ENCODE measurements around the gene TPD52L1.

The TPD52L1 gene, protein sequence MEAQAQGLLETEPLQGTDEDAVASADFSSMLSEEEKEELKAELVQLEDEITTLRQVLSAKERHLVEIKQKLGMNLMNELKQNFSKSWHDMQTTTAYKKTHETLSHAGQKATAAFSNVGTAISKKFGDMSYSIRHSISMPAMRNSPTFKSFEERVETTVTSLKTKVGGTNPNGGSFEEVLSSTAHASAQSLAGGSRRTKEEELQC

DNA sequence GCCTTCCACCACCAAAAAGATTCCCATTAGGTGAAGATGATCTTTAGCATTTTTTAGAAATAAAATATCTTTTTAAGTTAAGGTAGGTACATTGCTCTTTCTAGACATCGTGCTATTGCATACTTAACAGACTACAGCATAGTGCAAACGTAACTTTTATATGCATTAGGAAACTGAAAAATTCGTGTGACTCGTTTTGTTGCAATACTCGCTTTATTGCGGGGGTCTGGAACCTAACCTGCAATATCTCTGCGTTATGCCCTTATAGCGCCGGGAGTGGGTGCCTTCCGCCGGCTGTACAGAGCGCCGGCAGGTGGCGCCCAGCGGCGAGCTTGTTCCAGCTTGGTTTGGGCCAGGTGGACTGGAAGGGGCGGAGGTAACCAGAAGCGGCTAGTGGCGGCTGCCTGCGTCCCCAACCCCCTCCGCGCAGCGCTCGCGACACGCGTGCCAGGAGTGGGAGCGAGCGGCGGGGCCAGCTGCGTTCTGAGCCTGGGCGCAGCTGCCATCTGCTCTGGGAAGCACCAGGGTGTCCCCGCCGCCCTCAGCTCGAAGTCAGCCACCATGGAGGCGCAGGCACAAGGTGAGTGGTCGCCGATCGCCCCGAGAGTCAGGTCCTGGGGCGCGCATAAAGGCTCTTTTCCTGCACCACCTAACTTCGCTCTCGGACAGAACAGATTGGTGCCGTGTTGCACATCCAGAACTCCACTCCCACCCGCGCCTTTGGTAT is at the start of gene TPD52L1:
Gene TPD52L1, plus strand, starts transcription at position 383 of the 727 bp plus-strand sequence. Its CDS starts 179 bp downstream, at position 562.
- peak within 1 kb of the TSS; percentile 44 to 49 for H3K27ac ChIP-seq (ENCODE audit: low read depth in 2 of 2, low read length in 2 of 2)

DNA sequence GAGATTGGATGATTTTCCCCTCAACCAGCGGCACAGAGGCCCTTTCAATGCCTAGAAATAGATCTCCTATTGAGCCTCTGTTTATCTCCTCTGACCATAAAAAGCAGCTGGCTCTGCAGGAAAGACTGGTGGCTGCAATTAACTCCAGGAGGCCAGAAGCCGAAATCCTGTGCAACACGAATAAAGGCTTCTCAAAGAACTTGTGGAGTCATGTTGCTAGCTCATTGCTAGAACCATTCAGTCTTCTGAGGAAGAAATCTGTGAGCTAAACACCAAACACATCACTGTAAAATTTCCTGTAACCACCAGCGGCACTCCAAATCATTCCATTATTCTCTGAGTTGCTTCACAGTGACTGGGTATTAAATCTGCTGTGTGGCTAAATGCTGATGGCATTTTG is 49.1 kb upstream of the TPD52L1 start:
- H3K27ac ChIP-seq (ENCODE audit: low read depth in 2 of 2, low read length in 2 of 2): no peak overlapping the region
- H3K9ac ChIP-seq (ENCODE audit: low read depth in 1 of 2, low read length in 2 of 2): no peak overlapping the region
- no peaks in the 10 kb centered on the region for H3K36me3 ChIP-seq (ENCODE audit: control insufficient read depth in 2 of 2, insufficient read depth in 2 of 2, low read length in 2 of 2)
- H3K27me3 ChIP-seq (ENCODE audit: control insufficient read depth in 2 of 2, insufficient read depth in 2 of 2, low read length in 2 of 2): no peaks in the 10 kb centered on the region
- H3K4me1 ChIP-seq (ENCODE audit: control insufficient read depth in 2 of 2, insufficient read depth in 2 of 2, low read length in 2 of 2): no peaks in the 10 kb centered on the region
- peaks cover 0 to 2% of the 10 kb centered on the region in 2 donors for H3K9me3 ChIP-seq (ENCODE audit: control insufficient read depth in 2 of 2, low read length in 2 of 2)
- no peak overlapping the region for H3K4me3 ChIP-seq (ENCODE audit: low read length in 2 of 2)

More for the DNA sequence above, at the start of gene TPD52L1:
- H3K4me3 ChIP-seq (ENCODE audit: low read length in 2 of 2): peak within 1 kb of the TSS; percentile 83 to 85
- H3K27me3 ChIP-seq (ENCODE audit: control insufficient read depth in 2 of 2, insufficient read depth in 2 of 2, low read length in 2 of 2): peaks cover 0 to 5% of the 10 kb centered on the region in 2 donors
- H3K9ac ChIP-seq (ENCODE audit: low read depth in 1 of 2, low read length in 2 of 2): peak within 1 kb of the TSS; percentile 77 to 80
- H3K36me3 ChIP-seq (ENCODE audit: control insufficient read depth in 2 of 2, insufficient read depth in 2 of 2, low read length in 2 of 2): no peaks in the 10 kb centered on the region
- no peaks in the 10 kb centered on the region for H3K9me3 ChIP-seq (ENCODE audit: control insufficient read depth in 2 of 2, low read length in 2 of 2)
- peaks cover 6 to 11% of the 10 kb centered on the region in 2 donors for H3K4me1 ChIP-seq (ENCODE audit: control insufficient read depth in 2 of 2, insufficient read depth in 2 of 2, low read length in 2 of 2)

DNA sequence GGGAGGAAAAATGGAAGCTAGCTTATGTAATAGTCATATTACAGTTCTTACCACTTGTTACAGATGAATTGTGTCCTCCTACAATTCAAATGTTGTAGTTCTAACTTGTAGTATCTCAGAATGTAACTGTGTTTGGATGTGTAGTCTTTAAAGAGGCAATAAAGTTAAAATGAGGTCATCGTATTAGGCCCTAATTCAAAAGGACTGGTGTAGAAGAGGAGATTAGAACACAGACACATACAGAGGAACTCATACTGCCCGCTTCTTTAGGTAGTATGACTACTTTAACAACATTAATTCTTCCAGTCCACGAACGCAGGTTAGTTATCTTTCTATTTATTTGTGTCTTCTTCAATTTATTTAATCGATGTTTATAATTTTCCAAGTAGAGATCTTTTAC is 46.5 kb upstream of the TPD52L1 start:
- Histone ChIP-seq H3K9me3 (ENCODE audit: control insufficient read depth in 2 of 2, low read length in 2 of 2) (peaks cover 7 to 10% of the 10 kb centered on the region in 2 donors), H3K27ac (ENCODE audit: low read depth in 2 of 2, low read length in 2 of 2) (no peak overlapping the region), H3K4me1 (ENCODE audit: control insufficient read depth in 2 of 2, insufficient read depth in 2 of 2, low read length in 2 of 2) (no peaks in the 10 kb centered on the region), H3K4me3 (ENCODE audit: low read length in 2 of 2) (no peak overlapping the region), H3K36me3 (ENCODE audit: control insufficient read depth in 2 of 2, insufficient read depth in 2 of 2, low read length in 2 of 2) (no peaks in the 10 kb centered on the region), H3K9ac (ENCODE audit: low read depth in 1 of 2, low read length in 2 of 2) (no peak overlapping the region), H3K27me3 (ENCODE audit: control insufficient read depth in 2 of 2, insufficient read depth in 2 of 2, low read length in 2 of 2) (no peaks in the 10 kb centered on the region)

DNA sequence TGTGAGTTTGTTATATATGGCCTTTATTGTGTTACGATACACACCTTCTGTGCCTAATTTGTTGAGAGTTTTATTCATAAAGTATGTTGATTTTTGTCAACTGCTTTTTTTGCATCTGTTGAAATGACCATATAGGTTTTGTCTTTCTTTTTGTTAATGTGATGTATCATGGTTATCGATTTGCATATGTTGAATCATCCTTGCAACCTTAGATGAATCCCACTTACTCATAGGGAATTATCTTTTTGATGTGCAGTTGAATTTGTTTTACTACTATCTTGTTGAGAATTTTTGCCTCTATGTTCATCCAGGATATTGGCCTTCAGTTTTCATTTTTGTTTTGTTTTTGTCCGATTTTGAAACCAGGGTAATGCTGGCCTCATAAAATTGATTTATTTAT is 45.7 kb upstream of the TPD52L1 start:
- Histone ChIP-seq H3K9ac (ENCODE audit: low read depth in 1 of 2, low read length in 2 of 2) (no peak overlapping the region), H3K27me3 (ENCODE audit: control insufficient read depth in 2 of 2, insufficient read depth in 2 of 2, low read length in 2 of 2) (no peaks in the 10 kb centered on the region), H3K4me3 (ENCODE audit: low read length in 2 of 2) (no peak overlapping the region), H3K9me3 (ENCODE audit: control insufficient read depth in 2 of 2, low read length in 2 of 2) (peaks cover 7 to 10% of the 10 kb centered on the region in 2 donors), H3K27ac (ENCODE audit: low read depth in 2 of 2, low read length in 2 of 2) (no peak overlapping the region), H3K36me3 (ENCODE audit: control insufficient read depth in 2 of 2, insufficient read depth in 2 of 2, low read length in 2 of 2) (no peaks in the 10 kb centered on the region), H3K4me1 (ENCODE audit: control insufficient read depth in 2 of 2, insufficient read depth in 2 of 2, low read length in 2 of 2) (no peaks in the 10 kb centered on the region)

DNA sequence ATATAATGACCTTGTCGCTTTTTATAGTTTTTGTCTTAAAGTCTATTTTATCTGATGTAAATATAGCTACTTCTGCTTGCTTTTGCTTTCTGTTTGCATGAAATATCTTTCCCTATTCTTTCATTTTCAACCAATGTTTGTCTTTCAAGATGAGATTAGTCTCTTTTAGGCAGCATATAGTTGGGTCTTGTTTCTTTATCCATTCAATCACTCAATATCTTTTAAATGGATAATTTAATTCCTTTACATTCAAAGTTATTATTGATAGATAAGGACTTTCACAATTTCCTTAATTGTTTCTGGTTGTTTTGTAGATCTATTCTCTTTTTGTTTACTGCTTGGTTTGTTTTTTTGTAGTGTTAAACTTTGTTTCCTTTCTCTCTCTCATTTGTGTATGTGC is 43.5 kb upstream of the TPD52L1 start:
- Histone ChIP-seq H3K36me3 (ENCODE audit: control insufficient read depth in 2 of 2, insufficient read depth in 2 of 2, low read length in 2 of 2) (no peaks in the 10 kb centered on the region), H3K27me3 (ENCODE audit: control insufficient read depth in 2 of 2, insufficient read depth in 2 of 2, low read length in 2 of 2) (no peaks in the 10 kb centered on the region), H3K27ac (ENCODE audit: low read depth in 2 of 2, low read length in 2 of 2) (no peak overlapping the region), H3K4me3 (ENCODE audit: low read length in 2 of 2) (no peak overlapping the region), H3K9ac (ENCODE audit: low read depth in 1 of 2, low read length in 2 of 2) (no peak overlapping the region), H3K9me3 (ENCODE audit: control insufficient read depth in 2 of 2, low read length in 2 of 2) (peaks cover 7 to 10% of the 10 kb centered on the region in 2 donors), H3K4me1 (ENCODE audit: control insufficient read depth in 2 of 2, insufficient read depth in 2 of 2, low read length in 2 of 2) (no peaks in the 10 kb centered on the region)

DNA sequence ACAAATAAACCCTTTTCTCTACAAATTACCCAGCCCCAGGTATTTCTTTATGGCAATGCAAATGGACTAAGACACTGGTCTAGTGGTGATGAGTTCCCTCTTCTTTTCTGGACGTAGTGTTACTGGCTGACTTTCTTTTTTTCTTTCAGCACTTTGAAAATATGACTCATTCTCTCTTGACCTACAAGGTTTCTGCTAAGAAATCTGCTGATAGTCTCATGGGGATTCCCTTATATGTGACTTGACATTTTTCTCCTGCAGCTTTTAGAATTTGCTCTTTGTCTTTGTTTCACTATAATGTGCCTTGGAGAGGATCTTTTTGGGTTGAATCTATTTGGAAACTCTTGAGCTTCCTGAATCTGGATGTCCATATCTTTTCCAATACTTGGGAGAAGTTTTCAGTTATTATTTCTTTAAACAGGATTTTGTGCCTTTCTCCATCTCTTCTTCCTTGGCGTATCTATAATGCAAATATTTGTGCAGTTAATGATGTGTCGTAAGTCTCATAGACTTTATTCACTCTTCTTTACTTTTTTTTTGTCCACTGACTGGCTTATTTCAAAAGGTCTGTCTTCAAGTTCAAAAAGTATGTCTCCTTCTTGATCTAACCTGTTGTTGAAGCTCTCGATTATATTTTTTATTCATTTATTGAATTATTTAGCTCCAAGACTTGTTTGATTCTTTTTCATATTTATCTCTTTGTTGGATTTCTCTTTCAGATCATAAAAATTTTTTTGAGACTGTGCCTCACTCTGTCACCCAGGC is 42.2 kb upstream of the TPD52L1 start:
- H3K4me1 ChIP-seq (ENCODE audit: control insufficient read depth in 2 of 2, insufficient read depth in 2 of 2, low read length in 2 of 2): no peaks in the 10 kb centered on the region
- H3K9me3 ChIP-seq (ENCODE audit: control insufficient read depth in 2 of 2, low read length in 2 of 2): peaks cover 7 to 10% of the 10 kb centered on the region in 2 donors
- no peaks in the 10 kb centered on the region for H3K27me3 ChIP-seq (ENCODE audit: control insufficient read depth in 2 of 2, insufficient read depth in 2 of 2, low read length in 2 of 2)
- no peak overlapping the region for H3K9ac ChIP-seq (ENCODE audit: low read depth in 1 of 2, low read length in 2 of 2)
- no peak overlapping the region for H3K4me3 ChIP-seq (ENCODE audit: low read length in 2 of 2)
- no peak overlapping the region for H3K27ac ChIP-seq (ENCODE audit: low read depth in 2 of 2, low read length in 2 of 2)
- H3K36me3 ChIP-seq (ENCODE audit: control insufficient read depth in 2 of 2, insufficient read depth in 2 of 2, low read length in 2 of 2): no peaks in the 10 kb centered on the region

DNA sequence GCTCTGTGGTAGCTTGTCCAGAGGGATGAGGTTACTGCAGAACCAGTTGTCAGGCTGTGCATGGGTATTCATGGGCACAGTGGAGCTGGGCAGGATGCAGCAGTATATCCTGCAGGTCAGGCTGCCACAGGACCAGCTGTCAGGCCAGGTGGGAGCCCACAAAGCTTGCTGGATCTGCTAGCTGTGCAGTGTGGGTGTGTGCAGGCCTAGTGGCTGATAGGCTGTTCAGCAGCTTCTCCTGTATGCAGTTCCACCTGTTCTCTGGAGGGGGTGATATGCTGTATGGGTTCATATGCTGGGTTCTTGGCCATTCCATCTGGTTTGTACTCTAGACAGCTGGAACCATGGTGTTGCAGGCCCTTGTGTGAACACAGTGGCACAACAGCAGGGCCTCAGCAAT is 40.6 kb upstream of the TPD52L1 start:
- Histone ChIP-seq H3K27me3 (ENCODE audit: control insufficient read depth in 2 of 2, insufficient read depth in 2 of 2, low read length in 2 of 2) (no peaks in the 10 kb centered on the region), H3K27ac (ENCODE audit: low read depth in 2 of 2, low read length in 2 of 2) (no peak overlapping the region), H3K4me1 (ENCODE audit: control insufficient read depth in 2 of 2, insufficient read depth in 2 of 2, low read length in 2 of 2) (no peaks in the 10 kb centered on the region), H3K9me3 (ENCODE audit: control insufficient read depth in 2 of 2, low read length in 2 of 2) (peaks cover 7 to 10% of the 10 kb centered on the region in 2 donors), H3K9ac (ENCODE audit: low read depth in 1 of 2, low read length in 2 of 2) (no peak overlapping the region), H3K4me3 (ENCODE audit: low read length in 2 of 2) (no peak overlapping the region), H3K36me3 (ENCODE audit: control insufficient read depth in 2 of 2, insufficient read depth in 2 of 2, low read length in 2 of 2) (no peaks in the 10 kb centered on the region)

DNA sequence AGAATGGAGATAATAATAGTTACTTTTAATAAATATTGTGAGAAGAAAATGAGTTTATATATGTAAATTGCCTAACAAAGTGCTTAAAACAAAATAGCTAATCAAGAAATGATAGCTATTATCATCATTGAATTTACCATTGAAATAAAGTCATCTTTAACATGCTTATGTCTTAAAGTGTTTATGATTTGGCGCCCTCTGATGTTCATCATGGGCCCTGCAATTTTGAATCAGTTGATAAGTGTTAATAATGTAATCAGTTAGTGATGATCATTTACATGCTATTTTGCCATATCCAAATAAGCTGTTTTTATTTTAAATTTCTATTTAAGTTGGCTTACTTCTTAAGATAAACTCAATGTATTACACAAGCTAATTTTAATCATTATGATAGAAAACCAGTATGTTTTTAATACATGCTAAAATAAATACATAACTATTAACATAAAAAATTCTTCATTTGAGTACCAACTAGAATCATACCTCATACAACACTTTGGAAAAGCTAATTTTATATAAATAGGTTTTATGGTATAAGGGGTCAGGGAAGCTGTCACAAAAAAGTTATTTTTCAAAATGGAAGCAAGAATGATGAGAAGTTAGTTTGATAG is 39.2 kb upstream of the TPD52L1 start:
- Histone ChIP-seq H3K4me1 (ENCODE audit: control insufficient read depth in 2 of 2, insufficient read depth in 2 of 2, low read length in 2 of 2) (no peaks in the 10 kb centered on the region), H3K4me3 (ENCODE audit: low read length in 2 of 2) (no peak overlapping the region), H3K9ac (ENCODE audit: low read depth in 1 of 2, low read length in 2 of 2) (no peak overlapping the region), H3K9me3 (ENCODE audit: control insufficient read depth in 2 of 2, low read length in 2 of 2) (peaks cover 5 to 10% of the 10 kb centered on the region in 2 donors), H3K27ac (ENCODE audit: low read depth in 2 of 2, low read length in 2 of 2) (no peak overlapping the region), H3K36me3 (ENCODE audit: control insufficient read depth in 2 of 2, insufficient read depth in 2 of 2, low read length in 2 of 2) (no peaks in the 10 kb centered on the region), H3K27me3 (ENCODE audit: control insufficient read depth in 2 of 2, insufficient read depth in 2 of 2, low read length in 2 of 2) (no peaks in the 10 kb centered on the region)

DNA sequence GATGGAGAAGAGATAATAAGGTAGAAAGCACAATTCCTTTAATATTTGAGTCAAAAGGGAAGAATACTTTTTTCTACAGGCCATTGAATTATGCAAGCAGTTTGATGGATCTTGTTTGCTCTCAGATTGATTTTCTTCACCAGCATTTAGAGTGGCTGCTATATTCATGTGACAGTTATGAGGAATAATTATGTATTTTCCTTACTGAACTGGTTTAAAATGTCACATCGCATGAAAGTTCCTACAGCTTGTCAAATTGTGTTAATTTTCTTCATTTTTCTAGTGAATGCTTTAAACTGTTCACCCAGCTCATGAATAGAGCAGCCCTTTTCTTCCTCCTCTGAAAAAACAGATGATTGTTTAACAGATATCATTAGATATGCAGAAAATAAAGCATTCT is 37.4 kb upstream of the TPD52L1 start:
- H3K4me1 ChIP-seq (ENCODE audit: control insufficient read depth in 2 of 2, insufficient read depth in 2 of 2, low read length in 2 of 2): no peaks in the 10 kb centered on the region
- no peak overlapping the region for H3K27ac ChIP-seq (ENCODE audit: low read depth in 2 of 2, low read length in 2 of 2)
- H3K9ac ChIP-seq (ENCODE audit: low read depth in 1 of 2, low read length in 2 of 2): no peak overlapping the region
- no peaks in the 10 kb centered on the region for H3K27me3 ChIP-seq (ENCODE audit: control insufficient read depth in 2 of 2, insufficient read depth in 2 of 2, low read length in 2 of 2)
- no peak overlapping the region for H3K4me3 ChIP-seq (ENCODE audit: low read length in 2 of 2)
- peaks cover 0 to 2% of the 10 kb centered on the region in 2 donors for H3K9me3 ChIP-seq (ENCODE audit: control insufficient read depth in 2 of 2, low read length in 2 of 2)
- H3K36me3 ChIP-seq (ENCODE audit: control insufficient read depth in 2 of 2, insufficient read depth in 2 of 2, low read length in 2 of 2): no peaks in the 10 kb centered on the region

DNA sequence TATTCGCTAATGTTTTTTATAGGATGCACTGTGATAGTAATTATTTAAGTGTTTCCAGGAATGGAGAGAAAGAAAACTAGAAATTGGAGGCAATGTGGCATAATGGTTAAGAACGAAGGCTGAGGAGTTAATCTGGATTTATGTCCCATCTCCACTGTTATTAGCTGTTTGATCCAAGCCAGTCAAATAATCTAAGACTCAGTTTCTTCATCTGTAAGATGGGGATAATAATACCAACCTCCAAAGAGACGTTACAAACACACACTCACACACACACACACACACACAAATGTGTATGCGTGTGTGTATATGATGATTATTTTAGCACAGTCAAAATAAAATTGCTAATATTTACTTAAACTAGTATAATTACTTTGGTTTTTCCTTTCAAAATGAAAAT is 36.9 kb upstream of the TPD52L1 start:
- Histone ChIP-seq H3K27me3 (ENCODE audit: control insufficient read depth in 2 of 2, insufficient read depth in 2 of 2, low read length in 2 of 2) (no peaks in the 10 kb centered on the region), H3K9me3 (ENCODE audit: control insufficient read depth in 2 of 2, low read length in 2 of 2) (no peaks in the 10 kb centered on the region), H3K36me3 (ENCODE audit: control insufficient read depth in 2 of 2, insufficient read depth in 2 of 2, low read length in 2 of 2) (no peaks in the 10 kb centered on the region), H3K27ac (ENCODE audit: low read depth in 2 of 2, low read length in 2 of 2) (no peak overlapping the region), H3K4me1 (ENCODE audit: control insufficient read depth in 2 of 2, insufficient read depth in 2 of 2, low read length in 2 of 2) (no peaks in the 10 kb centered on the region), H3K4me3 (ENCODE audit: low read length in 2 of 2) (no peak overlapping the region), H3K9ac (ENCODE audit: low read depth in 1 of 2, low read length in 2 of 2) (no peak overlapping the region)
